GM18511 (cell line): ENCODE results near the gene DEUP1.
"Not testable (repeated sequence)": the region's sequence is repeated elsewhere in the genome, so short reads cannot be mapped to it uniquely, and the experiment has no call there.

Experiments used
- ATAC-seq: cut with Tn5 transposase; IDR thresholded peaks from one replicate; pipeline ENCODE4 v1.9.1; 2021; ENCODE audit warnings: mild to moderate bottlenecking, moderate library complexity; ENCODE audit not compliant: unreplicated experiment

The DEUP1 gene

GRCh38 chr11:93350835-93351234 is 20.3 kb downstream of the DEUP1 start:
- ATAC-seq = no peak

- no peak for ATAC-seq
Observed at GRCh38 chr11:93359396-93359795, 28.9 kb downstream of the DEUP1 start.

GRCh38 chr11:93361435-93361834 is 30.9 kb downstream of the DEUP1 start:
- ATAC-seq = no peak

- ATAC-seq = no peak
Observed at GRCh38 chr11:93368022-93368421, 37.5 kb downstream of the DEUP1 start.

- no peak for ATAC-seq
Observed at GRCh38 chr11:93370260-93370659, 39.7 kb downstream of the DEUP1 start.

GRCh38 chr11:93389737-93390136 is 59.2 kb downstream of the DEUP1 start:
- ATAC-seq = no peak

GRCh38 chr11:93392867-93393266 is 62.3 kb downstream of the DEUP1 start:
- ATAC-seq = no peak

GRCh38 chr11:93393386-93393785 is 62.8 kb downstream of the DEUP1 start:
- ATAC-seq = no peak

GRCh38 chr11:93394488-93394887 is 63.9 kb downstream of the DEUP1 start:
- no peak for ATAC-seq

- ATAC-seq = no peak
Observed at GRCh38 chr11:93396316-93396715, 65.8 kb downstream of the DEUP1 start.

- ATAC-seq = no peak
Observed at GRCh38 chr11:93403930-93404329, 73.4 kb downstream of the DEUP1 start.

GRCh38 chr11:93407777-93408401 is 77.3 kb downstream of the DEUP1 start:
- ATAC-seq = no peak

- ATAC-seq = no peak
Observed at GRCh38 chr11:93410441-93410840, 79.9 kb downstream of the DEUP1 start.

- no peak for ATAC-seq
Observed at GRCh38 chr11:93411705-93412104, 81.2 kb downstream of the DEUP1 start.

- no peak for ATAC-seq
Observed at GRCh38 chr11:93432247-93432646, 101.7 kb downstream of the DEUP1 start.

GRCh38 chr11:93443232-93443631 is 112.7 kb downstream of the DEUP1 start:
- not testable (repeated sequence) for ATAC-seq

- ATAC-seq = no peak
Observed at GRCh38 chr11:93444617-93445073, 114.1 kb downstream of the DEUP1 start.

- ATAC-seq = no peak
Observed at GRCh38 chr11:93458286-93458685, 127.7 kb downstream of the DEUP1 start.

GRCh38 chr11:93463666-93464065 is 133.1 kb downstream of the DEUP1 start:
- not testable (repeated sequence) for ATAC-seq

GRCh38 chr11:93464927-93465540 is 134.5 kb downstream of the DEUP1 start:
- ATAC-seq = no peak

GRCh38 chr11:93467054-93467453 is 136.5 kb downstream of the DEUP1 start:
- no peak for ATAC-seq

- no peak for ATAC-seq
Observed at GRCh38 chr11:93468290-93468689, 137.7 kb downstream of the DEUP1 start.

GRCh38 chr11:93474123-93474522 is 143.6 kb downstream of the DEUP1 start:
- ATAC-seq = no peak
